ENCODE data around the gene GPATCH3.

- TF ChIP-seq POLR2AphosphoS5 (IDR thresholded peaks at IDR 0.05; ENCODE audit: low read depth, low read length): no peak
- TF ChIP-seq, protein P1, sequence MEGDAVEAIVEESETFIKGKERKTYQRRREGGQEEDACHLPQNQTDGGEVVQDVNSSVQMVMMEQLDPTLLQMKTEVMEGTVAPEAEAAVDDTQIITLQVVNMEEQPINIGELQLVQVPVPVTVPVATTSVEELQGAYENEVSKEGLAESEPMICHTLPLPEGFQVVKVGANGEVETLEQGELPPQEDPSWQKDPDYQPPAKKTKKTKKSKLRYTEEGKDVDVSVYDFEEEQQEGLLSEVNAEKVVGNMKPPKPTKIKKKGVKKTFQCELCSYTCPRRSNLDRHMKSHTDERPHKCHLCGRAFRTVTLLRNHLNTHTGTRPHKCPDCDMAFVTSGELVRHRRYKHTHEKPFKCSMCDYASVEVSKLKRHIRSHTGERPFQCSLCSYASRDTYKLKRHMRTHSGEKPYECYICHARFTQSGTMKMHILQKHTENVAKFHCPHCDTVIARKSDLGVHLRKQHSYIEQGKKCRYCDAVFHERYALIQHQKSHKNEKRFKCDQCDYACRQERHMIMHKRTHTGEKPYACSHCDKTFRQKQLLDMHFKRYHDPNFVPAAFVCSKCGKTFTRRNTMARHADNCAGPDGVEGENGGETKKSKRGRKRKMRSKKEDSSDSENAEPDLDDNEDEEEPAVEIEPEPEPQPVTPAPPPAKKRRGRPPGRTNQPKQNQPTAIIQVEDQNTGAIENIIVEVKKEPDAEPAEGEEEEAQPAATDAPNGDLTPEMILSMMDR (IDR thresholded peaks at IDR 0.05; ENCODE audit: control extremely low read depth in 1 of 3, insufficient read depth in 1 of 3, low read depth in 1 of 3, low read length in 3 of 3): no peak
- TF ChIP-seq POLR2A (IDR thresholded peaks at IDR 0.05; ENCODE audit: control extremely low read depth in 1 of 2, low read depth in 2 of 2, low read length in 2 of 2): no peak
- TF ChIP-seq, protein P2, sequence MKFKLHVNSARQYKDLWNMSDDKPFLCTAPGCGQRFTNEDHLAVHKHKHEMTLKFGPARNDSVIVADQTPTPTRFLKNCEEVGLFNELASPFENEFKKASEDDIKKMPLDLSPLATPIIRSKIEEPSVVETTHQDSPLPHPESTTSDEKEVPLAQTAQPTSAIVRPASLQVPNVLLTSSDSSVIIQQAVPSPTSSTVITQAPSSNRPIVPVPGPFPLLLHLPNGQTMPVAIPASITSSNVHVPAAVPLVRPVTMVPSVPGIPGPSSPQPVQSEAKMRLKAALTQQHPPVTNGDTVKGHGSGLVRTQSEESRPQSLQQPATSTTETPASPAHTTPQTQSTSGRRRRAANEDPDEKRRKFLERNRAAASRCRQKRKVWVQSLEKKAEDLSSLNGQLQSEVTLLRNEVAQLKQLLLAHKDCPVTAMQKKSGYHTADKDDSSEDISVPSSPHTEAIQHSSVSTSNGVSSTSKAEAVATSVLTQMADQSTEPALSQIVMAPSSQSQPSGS (IDR thresholded peaks at IDR 0.05; ENCODE audit: low read length): no peak
- no peak for TF ChIP-seq TEAD4 (IDR thresholded peaks at IDR 0.05; ENCODE audit: low read depth, low read length)
- no peak for TF ChIP-seq SRF (IDR thresholded peaks at IDR 0.05; ENCODE audit: low read depth, low read length)
- no peak for TF ChIP-seq EP300 (IDR thresholded peaks at IDR 0.05; ENCODE audit: borderline replicate concordance in 1 of 2, low read depth in 2 of 2, low read length in 2 of 2)
- no peak for TF ChIP-seq TAF1 (IDR thresholded peaks at IDR 0.05; ENCODE audit: low read depth, low read length)
- no peak for TF ChIP-seq FOSL1 (IDR thresholded peaks at IDR 0.05; ENCODE audit: insufficient read depth, low read depth, low read length)
- no peak for TF ChIP-seq RNF2 (IDR thresholded peaks at IDR 0.05; ENCODE audit: borderline replicate concordance, low read depth, low read length, missing control alignments, poor library complexity, severe bottlenecking)
- TF ChIP-seq CHD2 (IDR thresholded peaks at IDR 0.05; ENCODE audit: low read length): no peak
- TF ChIP-seq RXRA (IDR thresholded peaks at IDR 0.05; ENCODE audit: insufficient read depth, low read depth, low read length): no peak
These were observed 32.3 kb upstream of the GPATCH3 start for GRCh38 chr1:26932531-26932930.

Measured in H1 (cell line).